ENCODE results near the gene RWDD3.

RWDD3 gene

GRCh38 chr1:95233737-95234500 lies at the start of gene RWDD3:
TSS of gene RWDD3 (plus strand) at chr1:95234210. CDS start at chr1:95234231, 21 bp downstream.
- peak; percentile 93 for DNase-seq

- DNase-seq, result no peak
Observed at GRCh38 chr1:95186149-95186548, 47.9 kb upstream of the RWDD3 start.

GRCh38 chr1:95193591-95193990 lies 40.4 kb upstream of the RWDD3 start:
- DNase-seq, result no peak

GRCh38 chr1:95195046-95195445 lies 39.0 kb upstream of the RWDD3 start:
- no peak for DNase-seq

GRCh38 chr1:95196017-95196416 lies 38.0 kb upstream of the RWDD3 start:
- no peak for DNase-seq

GRCh38 chr1:95197616-95198252 lies 36.3 kb upstream of the RWDD3 start:
- DNase-seq, result peak; percentile 37

- no peak for DNase-seq
Observed at GRCh38 chr1:95201905-95202304, 32.1 kb upstream of the RWDD3 start.

- no peak for DNase-seq
Observed at GRCh38 chr1:95203908-95204437, 30.0 kb upstream of the RWDD3 start.

GRCh38 chr1:95206514-95206913 lies 27.5 kb upstream of the RWDD3 start:
- DNase-seq, result no peak

- DNase-seq, result no peak
Observed at GRCh38 chr1:95207223-95207935, 26.6 kb upstream of the RWDD3 start.

- DNase-seq, result no peak
Observed at GRCh38 chr1:95208876-95209275, 25.1 kb upstream of the RWDD3 start.

- DNase-seq, result no peak
Observed at GRCh38 chr1:95209291-95209690, 24.7 kb upstream of the RWDD3 start.

- no peak for DNase-seq
Observed at GRCh38 chr1:95216292-95216990, 17.6 kb upstream of the RWDD3 start.

GRCh38 chr1:95217371-95217770 lies 16.6 kb upstream of the RWDD3 start:
- no peak for DNase-seq

GRCh38 chr1:95219407-95219806 lies 14.6 kb upstream of the RWDD3 start:
- DNase-seq, result no peak

- no peak for DNase-seq
Observed at GRCh38 chr1:95221306-95221705, 12.7 kb upstream of the RWDD3 start.

GRCh38 chr1:95222629-95223028 lies 11.4 kb upstream of the RWDD3 start:
- no peak for DNase-seq

GRCh38 chr1:95223110-95223509 lies 10.9 kb upstream of the RWDD3 start:
- DNase-seq, result peak; percentile 3

GRCh38 chr1:95226781-95227660 lies 7.0 kb upstream of the RWDD3 start:
- no peak for DNase-seq

GRCh38 chr1:95229037-95229436 lies 5.0 kb upstream of the RWDD3 start:
- no peak for DNase-seq

GRCh38 chr1:95229706-95230105 lies 4.3 kb upstream of the RWDD3 start:
- DNase-seq, result no peak

- no peak for DNase-seq
Observed at GRCh38 chr1:95230256-95230655, 3.8 kb upstream of the RWDD3 start.

All from EL (cell line).